OCI-LY7 (cell line): Measurements from ENCODE around the gene SMAD1. TPM values are rescaled to one million over a fixed set of nuclear protein-coding genes. Genes with fewer than 3 reads are reported as not detected.
A peak's percentile ranks its signal among the peaks of the same experiment; 100 is the strongest.

ENCODE experiments used
- BruUV-seq: library from RNA; stranded (reverse); fragments of 400-500 nt; replicated peaks from 2 replicates; lab custom pipeline; 2021; lab: Mats Ljungman, UMichigan
- CTCF ChIA-PET: fragments of 300-600 bp; sonication (Branson Sonifier 250); formaldehyde crosslinking; loops from one replicate; lab custom pipeline; 2022; ENCODE audit warnings: antibody characterized with exemption; ENCODE audit not compliant: unreplicated experiment; lab: Charles Lee
- POLR2A ChIA-PET: fragments of 300-600 bp; sonication (Branson Sonifier 250); formaldehyde crosslinking; loops from one replicate; lab custom pipeline; 2022; ENCODE audit warnings: antibody characterized with exemption; lab: Charles Lee
- DNase-seq: peaks from one replicate; pipeline ENCODE4 v3.0.0-alpha.2; 2015; ENCODE audit warnings: low spot score
- H2AFZ ChIP-seq: fragments of 200-600 bp; sonication (generic), shearing (Covaris generic); 2 replicates; pipeline ENCODE4 v1.6.1; 2014; ENCODE audit warnings: mild to moderate bottlenecking, antibody characterized with exemption, low read length, moderate library complexity
- H3K27ac ChIP-seq: fragments of 200-600 bp; sonication (generic); 2 replicates; pipeline ENCODE4 v1.5.1; 2014; ENCODE audit warnings: mixed run types, low read depth, mild to moderate bottlenecking, moderate library complexity, low read length, inconsistent platforms; ENCODE audit not compliant: poor library complexity, severe bottlenecking
- H3K36me3 ChIP-seq: fragments of 200-600 bp; sonication (generic); 2 replicates; pipeline ENCODE4 v1.6.1; 2014; ENCODE audit warnings: mild to moderate bottlenecking, antibody characterized with exemption, low read length, moderate library complexity, mixed read lengths; ENCODE audit not compliant: insufficient read depth
- H3K4me1 ChIP-seq: fragments of 200-600 bp; sonication (generic); 2 replicates; pipeline ENCODE4 v1.5.1; 2014; ENCODE audit warnings: mild to moderate bottlenecking, low read length; ENCODE audit not compliant: insufficient read depth, poor library complexity, severe bottlenecking
- H3K4me2 ChIP-seq: fragments of 200-600 bp; sonication (generic); 2 replicates; pipeline ENCODE4 v1.6.1; 2014; ENCODE audit warnings: mild to moderate bottlenecking, low read length
- H3K4me3 ChIP-seq: fragments of 200-600 bp; sonication (generic); 2 replicates; pipeline ENCODE4 v1.5.1; 2014; ENCODE audit warnings: mild to moderate bottlenecking, low read depth, low read length; ENCODE audit not compliant: poor library complexity, severe bottlenecking
- H3K79me2 ChIP-seq: fragments of 200-600 bp; sonication (generic); 2 replicates; pipeline ENCODE4 v1.6.1; 2016; ENCODE audit warnings: low read depth, mild to moderate bottlenecking, low read length, moderate library complexity, mixed read lengths; ENCODE audit not compliant: insufficient read depth
- H3K9me2 ChIP-seq: fragments of 200-600 bp; sonication (generic); 2 replicates; pipeline ENCODE4 v1.6.1; 2016; ENCODE audit warnings: mild to moderate bottlenecking, low read length, mixed read lengths; ENCODE audit not compliant: insufficient read depth
- H3K9me3 ChIP-seq: fragments of 200-600 bp; sonication (generic); 2 replicates; pipeline ENCODE4 v1.6.1; 2014; ENCODE audit warnings: mild to moderate bottlenecking, mixed run types, low read length, mixed read lengths
- H4K20me1 ChIP-seq: fragments of 200-600 bp; sonication (generic); 2 replicates; pipeline ENCODE4 v1.6.1; 2014; ENCODE audit warnings: mild to moderate bottlenecking, antibody characterized with exemption, low read length, moderate library complexity, mixed read lengths; ENCODE audit not compliant: insufficient read depth
- CTCF ChIP-seq: fragments of 200-600 bp; sonication (generic); conservative IDR thresholded peaks from 2 replicates; pipeline ENCODE4 v1.5.1; 2014; ENCODE audit warnings: mild to moderate bottlenecking, antibody characterized with exemption, low read length, moderate library complexity, mixed read lengths
- EZH2phosphoT487 ChIP-seq: fragments of 200-600 bp; sonication (generic); IDR thresholded peaks from 2 replicates; pipeline ENCODE4 v1.6.1; 2018; ENCODE audit warnings: low read depth, borderline replicate concordance, mild to moderate bottlenecking, mixed run types, antibody characterized with exemption, low read length, moderate library complexity, mixed read lengths
- intact Hi-C: fragments of 100-400 bp; cut with micrococcal nuclease; formaldehyde crosslinking; loops from one replicate; pipeline ENCODE4 v1.10.0; 2022; ENCODE audit not compliant: unreplicated experiment
- total RNA-seq, 2 experiments: library from RNA; depleted of rRNA in 1 of 2; stranded (reverse); fragments of >200 nt in 1 of 2; shearing (Covaris generic) in 1 of 2; gene quantifications; 2 replicates each; pipeline ENCODE4 v1.2.3, GENCODE V29; 2014 to 2022

SMAD1 gene
- total RNA-seq, 2 experiments from 2014 or later = 39.9 to 60.9 TPM

- ChIA-PET CTCF (interaction anchor here (1.0 kb wide), 1 partner anchor 18 kb away, joined by 4 read pairs; no protein-coding TSS in a partner anchor), POLR2A (interaction anchor here (1.0 to 7.1 kb wide), 8 partner anchors 9 to 116 kb away, joined by 3 to 67 read pairs (median 11); partner anchors contain the start of gene MMAA)
- peak overlapping the region; percentile 86 for H3K4me2 ChIP-seq
- TF ChIP-seq EZH2phosphoT487 (no peak), CTCF (no peak)
- no peaks in the 10 kb centered on the region for H3K9me2 ChIP-seq
- intact Hi-C loops = loop anchor here (1.0 to 10.0 kb wide), 4 partner anchors 21 to 562 kb away; partner anchors contain the start of genes OTUD4 and ZNF827
- no peak for DNase-seq
- H4K20me1 ChIP-seq = no peaks in the 10 kb centered on the region
- H3K4me1 ChIP-seq = peaks cover 100% of the 10 kb centered on the region
- H2AFZ ChIP-seq = peak overlapping the region; percentile 1; the same call in 1 of the 2 replicates
- no peaks in the 10 kb centered on the region for H3K9me3 ChIP-seq
- peak overlapping the region; percentile 99 for H3K27ac ChIP-seq
- peak overlapping the region; percentile 51 for H3K4me3 ChIP-seq
- H3K36me3 ChIP-seq = peaks cover 27% of the 10 kb centered on the region
- H3K79me2 ChIP-seq = peaks cover 97% of the 10 kb centered on the region
- BruUV-seq = no TSS peak
Observed at GRCh38 chr4:145502809-145503208, 21.2 kb downstream of the SMAD1 start.

- H3K9me2 ChIP-seq = no peaks in the 10 kb centered on the region
- intact Hi-C loops = loop anchor here (1.0 to 10.0 kb wide), 4 partner anchors 21 to 561 kb away; partner anchors contain the start of genes OTUD4 and ZNF827
- no TSS peak for BruUV-seq
- TF ChIP-seq EZH2phosphoT487 = no peak
- no peak for TF ChIP-seq CTCF
- H3K36me3 ChIP-seq = peaks cover 27% of the 10 kb centered on the region
- ChIA-PET POLR2A (interaction anchor here (0.9 to 7.1 kb wide), 9 partner anchors 9 to 407 kb away, joined by 3 to 67 read pairs (median 10); no protein-coding TSS in a partner anchor), CTCF (no interaction called here)
- peaks cover 96% of the 10 kb centered on the region for H3K4me1 ChIP-seq
- H3K79me2 ChIP-seq = peaks cover 97% of the 10 kb centered on the region
- DNase-seq = peak; percentile 37
- H3K9me3 ChIP-seq = peaks cover 7% of the 10 kb centered on the region; the same call in 1 of the 2 replicates
- H3K27ac ChIP-seq = peak overlapping the region; percentile 99
- H4K20me1 ChIP-seq = no peaks in the 10 kb centered on the region
- peak overlapping the region; percentile 2; the same call in 1 of the 2 replicates for H2AFZ ChIP-seq
- peak overlapping the region; percentile 51 for H3K4me3 ChIP-seq
- H3K4me2 ChIP-seq = peak overlapping the region; percentile 86
Observed at GRCh38 chr4:145503486-145504072, 21.9 kb downstream of the SMAD1 start.
